Neural progenitor cell (in vitro differentiated cells): Measurements from ENCODE around the gene OPCML. TPM values are rescaled to one million over a fixed set of nuclear protein-coding genes. Genes with fewer than 3 reads are reported as not detected.

ENCODE experiments used
- DNase-seq: peaks from one replicate; pipeline ENCODE4 v3.0.0-alpha.2; 2016; ENCODE audit warnings: low spot score
- H2AFZ ChIP-seq: fragments of 200-600 bp; sonication (generic); replicated peaks from 2 replicates; pipeline ENCODE4 v1.6.1; 2016; ENCODE audit warnings: antibody characterized with exemption
- H3F3A ChIP-seq: fragments of 200-600 bp; sonication (generic); 2 replicates; pipeline ENCODE4 v1.6.1; 2016; ENCODE audit warnings: antibody characterized with exemption, low read depth
- H3K27ac ChIP-seq: fragments of 200-600 bp; sonication (generic); 2 replicates; pipeline ENCODE4 v1.5.1; 2016; ENCODE audit warnings: mild to moderate bottlenecking
- H3K27me3 ChIP-seq: fragments of 200-600 bp; sonication (generic); 2 replicates; pipeline ENCODE4 v1.6.1; 2016; ENCODE audit warnings: mild to moderate bottlenecking, moderate library complexity
- H3K36me3 ChIP-seq: fragments of 200-600 bp; sonication (generic); 2 replicates; pipeline ENCODE4 v1.5.1; 2016
- H3K4me1 ChIP-seq: fragments of 200-600 bp; sonication (generic); 2 replicates; pipeline ENCODE4 v1.6.1; 2016; ENCODE audit warnings: mixed run types
- H3K4me2 ChIP-seq: fragments of 200-600 bp; sonication (generic); 2 replicates; pipeline ENCODE4 v1.6.1; 2016
- H3K4me3 ChIP-seq: fragments of 200-600 bp; sonication (generic); 2 replicates; pipeline ENCODE4 v1.5.1; 2016
- H3K79me2 ChIP-seq: fragments of 200-600 bp; sonication (generic); 2 replicates; pipeline ENCODE4 v1.6.1; 2016; ENCODE audit warnings: low read depth
- H3K9ac ChIP-seq: fragments of 200-600 bp; sonication (generic); 2 replicates; pipeline ENCODE4 v1.6.1; 2016
- H3K9me3 ChIP-seq: fragments of 200-600 bp; sonication (generic); 2 replicates; pipeline ENCODE4 v1.5.1; 2016; ENCODE audit warnings: low read depth
- H4K20me1 ChIP-seq: fragments of 200-600 bp; sonication (generic); 2 replicates; pipeline ENCODE4 v1.6.1; 2016; ENCODE audit warnings: low read depth
- H3K27ac Mint-ChIP-seq: 3 replicates; pipeline ENCODE4 v1.8.0; 2021; ENCODE audit warnings: mixed read lengths
- H3K27me3 Mint-ChIP-seq: 2 replicates; pipeline ENCODE4 v1.8.0; 2022; ENCODE audit warnings: low read depth, mild to moderate bottlenecking, inconsistent platforms, moderate library complexity, mixed read lengths; ENCODE audit not compliant: insufficient read depth
- H3K36me3 Mint-ChIP-seq: 3 replicates; pipeline ENCODE4 v1.8.0; 2021; ENCODE audit warnings: mixed read lengths
- H3K4me1 Mint-ChIP-seq: 3 replicates; pipeline ENCODE4 v1.8.0; 2021; ENCODE audit warnings: mixed read lengths
- H3K4me3 Mint-ChIP-seq: 3 replicates; pipeline ENCODE4 v1.8.0; 2021; ENCODE audit warnings: mild to moderate bottlenecking, moderate library complexity, mixed read lengths
- H3K9me3 Mint-ChIP-seq: 3 replicates; pipeline ENCODE4 v1.8.0; 2020; ENCODE audit warnings: mixed read lengths
- EZH2 ChIP-seq: fragments of 200-600 bp; sonication (generic); IDR thresholded peaks from 2 replicates; pipeline ENCODE4 v1.6.1; 2017; ENCODE audit warnings: antibody characterized with exemption, mild to moderate bottlenecking, moderate library complexity
- EZH2phosphoT487 ChIP-seq: fragments of 200-600 bp; sonication (generic); IDR thresholded peaks from 2 replicates; pipeline ENCODE4 v1.6.1; 2017; ENCODE audit warnings: antibody characterized with exemption
- total RNA-seq: library from RNA; depleted of rRNA; stranded (reverse); fragments of >200 nt; gene quantifications from 2 replicates; pipeline ENCODE4 v1.2.3, GENCODE V29; 2015; ENCODE audit warnings: low replicate concordance
- TF ChIP-seq, protein P1 (sequence below): fragments of 200-600 bp; sonication (generic); IDR thresholded peaks from 2 replicates; pipeline ENCODE4 v1.5.1; 2017; ENCODE audit warnings: antibody characterized with exemption, mild to moderate bottlenecking

Gene OPCML
- total RNA-seq, 1 donor from 2014 or later = 0.02 TPM

- Histone ChIP-seq H3K4me1 (peaks cover 14% of the 10 kb centered on the region), H3K36me3 (no peaks in the 10 kb centered on the region), H3F3A (no peaks in the 10 kb centered on the region), H3K9me3 (no peaks in the 10 kb centered on the region), H2AFZ (no peak overlapping the region), H4K20me1 (no peaks in the 10 kb centered on the region), H3K4me3 (no peak overlapping the region), H3K4me2 (no peak overlapping the region), H3K9ac (no peak overlapping the region), H3K79me2 (no peaks in the 10 kb centered on the region), H3K27ac (no peak overlapping the region), H3K27me3 (no peaks in the 10 kb centered on the region)
- DNase-seq = no peak
- Mint-ChIP-seq H3K9me3 (no peaks in the 10 kb centered on the region), H3K27ac (no peak overlapping the region), H3K36me3 (no peaks in the 10 kb centered on the region), H3K4me1 (peaks cover 5% of the 10 kb centered on the region), H3K27me3 (no peaks in the 10 kb centered on the region), H3K4me3 (no peak overlapping the region)
- no peak for TF ChIP-seq EZH2
- TF ChIP-seq EZH2phosphoT487 = no peak
- TF ChIP-seq, protein P1, sequence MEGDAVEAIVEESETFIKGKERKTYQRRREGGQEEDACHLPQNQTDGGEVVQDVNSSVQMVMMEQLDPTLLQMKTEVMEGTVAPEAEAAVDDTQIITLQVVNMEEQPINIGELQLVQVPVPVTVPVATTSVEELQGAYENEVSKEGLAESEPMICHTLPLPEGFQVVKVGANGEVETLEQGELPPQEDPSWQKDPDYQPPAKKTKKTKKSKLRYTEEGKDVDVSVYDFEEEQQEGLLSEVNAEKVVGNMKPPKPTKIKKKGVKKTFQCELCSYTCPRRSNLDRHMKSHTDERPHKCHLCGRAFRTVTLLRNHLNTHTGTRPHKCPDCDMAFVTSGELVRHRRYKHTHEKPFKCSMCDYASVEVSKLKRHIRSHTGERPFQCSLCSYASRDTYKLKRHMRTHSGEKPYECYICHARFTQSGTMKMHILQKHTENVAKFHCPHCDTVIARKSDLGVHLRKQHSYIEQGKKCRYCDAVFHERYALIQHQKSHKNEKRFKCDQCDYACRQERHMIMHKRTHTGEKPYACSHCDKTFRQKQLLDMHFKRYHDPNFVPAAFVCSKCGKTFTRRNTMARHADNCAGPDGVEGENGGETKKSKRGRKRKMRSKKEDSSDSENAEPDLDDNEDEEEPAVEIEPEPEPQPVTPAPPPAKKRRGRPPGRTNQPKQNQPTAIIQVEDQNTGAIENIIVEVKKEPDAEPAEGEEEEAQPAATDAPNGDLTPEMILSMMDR = no peak
These were observed 150.6 kb downstream of the OPCML start for GRCh38 chr11:133381761-133382130.

GRCh38 chr11:133366147-133366546, 166.2 kb downstream of the OPCML start:
- H3K36me3 ChIP-seq = no peaks in the 10 kb centered on the region
- no peaks in the 10 kb centered on the region for H3K9me3 ChIP-seq
- Mint-ChIP-seq H3K4me3 (no peak overlapping the region), H3K4me1 (peaks cover 14% of the 10 kb centered on the region), H3K27me3 (no peaks in the 10 kb centered on the region), H3K36me3 (no peaks in the 10 kb centered on the region), H3K9me3 (no peaks in the 10 kb centered on the region), H3K27ac (no peak overlapping the region)
- no peak for DNase-seq
- no peak overlapping the region for H3K27ac ChIP-seq
- H3K4me3 ChIP-seq = no peak overlapping the region
- no peak overlapping the region for H2AFZ ChIP-seq
- H3K79me2 ChIP-seq = no peaks in the 10 kb centered on the region
- H3K27me3 ChIP-seq = no peaks in the 10 kb centered on the region
- H3K4me2 ChIP-seq = no peak overlapping the region
- no peaks in the 10 kb centered on the region for H3K4me1 ChIP-seq
- H4K20me1 ChIP-seq = no peaks in the 10 kb centered on the region
- TF ChIP-seq, protein P1 = no peak
- TF ChIP-seq EZH2 = no peak
- TF ChIP-seq EZH2phosphoT487 = no peak
- no peaks in the 10 kb centered on the region for H3F3A ChIP-seq
- no peak overlapping the region for H3K9ac ChIP-seq

DNA sequence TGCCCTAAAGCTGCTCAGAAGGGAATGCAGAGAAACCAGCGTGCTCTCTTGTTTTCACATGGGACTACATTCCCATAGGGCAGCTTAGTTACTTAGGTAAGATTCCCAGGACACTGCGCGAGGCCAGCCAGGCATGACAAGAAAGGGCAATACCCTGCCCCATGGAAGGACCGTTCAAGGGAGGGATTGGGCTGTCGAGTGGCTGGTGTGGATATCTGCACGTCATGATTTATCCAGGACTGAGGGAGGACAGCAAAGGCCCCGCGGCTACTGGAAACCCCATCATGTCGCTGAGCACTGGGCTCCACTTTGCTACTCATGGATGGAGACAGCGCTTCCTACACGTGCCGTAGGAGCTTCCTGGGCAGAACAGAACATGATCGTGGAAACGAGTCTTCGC, 169.4 kb downstream of the OPCML start:
- H2AFZ ChIP-seq = no peak overlapping the region
- TF ChIP-seq EZH2 (no peak), EZH2phosphoT487 (no peak)
- TF ChIP-seq, protein P1 = no peak
- no peaks in the 10 kb centered on the region for H3K9me3 ChIP-seq
- no peak overlapping the region for H3K27ac Mint-ChIP-seq
- peaks cover 14% of the 10 kb centered on the region for H3K4me1 Mint-ChIP-seq
- H3K9ac ChIP-seq = no peak overlapping the region
- H4K20me1 ChIP-seq = no peaks in the 10 kb centered on the region
- no peak overlapping the region for H3K4me3 ChIP-seq
- H3K79me2 ChIP-seq = no peaks in the 10 kb centered on the region
- no peak overlapping the region for H3K27ac ChIP-seq
- no peak for DNase-seq
- H3K27me3 ChIP-seq = no peaks in the 10 kb centered on the region
- no peak overlapping the region for H3K4me3 Mint-ChIP-seq
- peaks cover 2% of the 10 kb centered on the region for H3K27me3 Mint-ChIP-seq
- H3K36me3 ChIP-seq = no peaks in the 10 kb centered on the region
- no peak overlapping the region for H3K4me2 ChIP-seq
- H3K4me1 ChIP-seq = no peaks in the 10 kb centered on the region
- H3F3A ChIP-seq = no peaks in the 10 kb centered on the region
- H3K9me3 Mint-ChIP-seq = no peaks in the 10 kb centered on the region
- no peaks in the 10 kb centered on the region for H3K36me3 Mint-ChIP-seq

DNA sequence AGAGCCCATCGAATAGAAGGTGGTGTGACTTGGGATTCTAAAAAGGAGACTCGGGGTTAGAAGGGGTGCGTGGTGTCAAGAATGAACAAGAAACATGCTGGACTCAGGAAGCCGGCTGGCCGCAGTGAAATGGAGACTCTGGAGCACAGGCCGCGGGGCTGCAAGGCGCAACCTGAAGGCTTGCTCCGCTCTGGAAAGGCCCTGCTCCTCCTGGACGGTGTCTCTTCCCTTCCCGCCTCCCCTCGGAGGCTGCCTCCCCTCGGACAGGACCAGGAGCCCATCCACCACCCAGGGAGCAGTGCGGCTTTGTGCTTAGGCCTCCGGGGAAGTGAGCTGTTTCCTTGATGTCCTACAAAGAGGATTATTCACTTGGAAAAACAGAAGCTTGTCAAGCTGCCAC, 170.1 kb downstream of the OPCML start:
- no peaks in the 10 kb centered on the region for H3K4me1 ChIP-seq
- Mint-ChIP-seq H3K4me1 (peaks cover 14% of the 10 kb centered on the region), H3K27me3 (peaks cover 6% of the 10 kb centered on the region), H3K36me3 (no peaks in the 10 kb centered on the region), H3K9me3 (no peaks in the 10 kb centered on the region), H3K4me3 (no peak overlapping the region), H3K27ac (no peak overlapping the region)
- H3F3A ChIP-seq = no peaks in the 10 kb centered on the region
- no peak overlapping the region for H2AFZ ChIP-seq
- no peak overlapping the region for H3K4me2 ChIP-seq
- no peak overlapping the region for H3K4me3 ChIP-seq
- TF ChIP-seq, protein P1 = no peak
- TF ChIP-seq EZH2 = no peak
- TF ChIP-seq EZH2phosphoT487 = no peak
- H4K20me1 ChIP-seq = no peaks in the 10 kb centered on the region
- no peak overlapping the region for H3K27ac ChIP-seq
- H3K27me3 ChIP-seq = no peaks in the 10 kb centered on the region
- H3K9ac ChIP-seq = no peak overlapping the region
- no peaks in the 10 kb centered on the region for H3K9me3 ChIP-seq
- no peaks in the 10 kb centered on the region for H3K36me3 ChIP-seq
- no peak for DNase-seq
- H3K79me2 ChIP-seq = no peaks in the 10 kb centered on the region
